BJ (cell line): Measurements from ENCODE around the gene CLTC. TPM values are rescaled to one million over a fixed set of nuclear protein-coding genes. Genes with fewer than 3 reads are reported as not detected.

Experiments used
- CTCF ChIA-PET: fragments of 350-600 bp; formaldehyde crosslinking; extraction: SDS; loops from one replicate; lab custom pipeline; 2021; ENCODE audit warnings: antibody characterized with exemption, inconsistent platforms; lab: Yijun Ruan, JAX
- POLR2A ChIA-PET: fragments of 300-600 bp; sonication (Branson Sonifier 250); formaldehyde crosslinking; extraction: SDS; loops from one replicate; lab custom pipeline; 2021; ENCODE audit warnings: antibody characterized with exemption; lab: Charles Lee
- DNase-seq: peaks from one replicate; pipeline ENCODE4 v3.0.0-alpha.2; 2011; ENCODE audit warnings: low read depth
- H3K27me3 ChIP-seq: 2 replicates; pipeline ENCODE4 v1.6.0; 2011; ENCODE audit warnings: low read length; ENCODE audit not compliant: control insufficient read depth, insufficient read depth
- H3K36me3 ChIP-seq: 2 replicates; pipeline ENCODE4 v1.5.1; 2011; ENCODE audit warnings: low read length; ENCODE audit not compliant: control insufficient read depth, insufficient read depth
- H3K4me3 ChIP-seq: 2 replicates; pipeline ENCODE4 v1.5.1; 2011; ENCODE audit warnings: low read depth, mild to moderate bottlenecking, control low read depth, low read length
- CTCF ChIP-seq: IDR thresholded peaks from 2 replicates; pipeline ENCODE4 v1.5.1; 2011; ENCODE audit warnings: low read depth, mild to moderate bottlenecking, control low read depth, inconsistent platforms, low read length, moderate library complexity; ENCODE audit not compliant: insufficient read depth
- polyA plus RNA-seq: library from polyadenylated mRNA; depleted of rRNA; stranded (reverse); fragments of >200 nt; gene quantifications from 2 replicates; pipeline ENCODE4 v1.2.3, GENCODE V29; 2011

Gene CLTC
- polyA plus RNA-seq, 1 experiment, result 149 TPM

- H3K36me3 ChIP-seq, result no peaks in the 10 kb centered on the region
- no peak for DNase-seq
- ChIA-PET POLR2A (interaction anchor here (0.7 to 1.3 kb wide), 3 partner anchors 23 to 460 kb away, joined by 4 to 6 read pairs (median 5); partner anchors contain the start of genes PTRH2 and VMP1), CTCF (interaction anchor here (1.2 to 1.9 kb wide), 4 partner anchors 11 to 98 kb away, joined by 3 to 5 read pairs (median 4); no protein-coding TSS in a partner anchor)
- peak overlapping the region; percentile 89 for H3K4me3 ChIP-seq
- no peak for TF ChIP-seq CTCF
- H3K27me3 ChIP-seq, result no peaks in the 10 kb centered on the region
These were observed 729 bp upstream of the CLTC start for GRCh38 chr17:59619035-59619297.

- no peak for TF ChIP-seq CTCF
- Histone ChIP-seq H3K36me3 (no peaks in the 10 kb centered on the region), H3K27me3 (no peaks in the 10 kb centered on the region), H3K4me3 (peak overlapping the region; percentile 89)
- ChIA-PET CTCF (interaction anchor here (0.6 to 1.9 kb wide), 4 partner anchors 12 to 305 kb away, joined by 3 to 5 read pairs (median 4); no protein-coding TSS in a partner anchor), POLR2A (interaction anchor here (1.1 kb wide), 1 partner anchor 22 kb away, joined by 5 read pairs; no protein-coding TSS in a partner anchor)
- no peak for DNase-seq
These were observed 317 bp downstream of the CLTC start for GRCh38 chr17:59620064-59620359.

GRCh38 chr17:59620518-59621259, 994 bp downstream of the CLTC start:
- POLR2A ChIA-PET, result interaction anchor here (0.5 kb wide), 1 partner anchor 105 kb away, joined by 5 read pairs; no protein-coding TSS in a partner anchor
- no peak for DNase-seq
- TF ChIP-seq CTCF, result no peak
- H3K36me3 ChIP-seq, result no peaks in the 10 kb centered on the region
- CTCF ChIA-PET, result interaction anchor here (1.9 kb wide), 1 partner anchor 12 kb away, joined by 5 read pairs; no protein-coding TSS in a partner anchor
- peak overlapping the region; percentile 89 for H3K4me3 ChIP-seq
- H3K27me3 ChIP-seq, result no peaks in the 10 kb centered on the region

- Histone ChIP-seq H3K4me3 (peak overlapping the region; percentile 89), H3K36me3 (no peaks in the 10 kb centered on the region), H3K27me3 (no peaks in the 10 kb centered on the region)
- ChIA-PET POLR2A (no interaction called here), CTCF (no interaction called here)
- no peak for DNase-seq
- no peak for TF ChIP-seq CTCF
These were observed 2.1 kb downstream of the CLTC start for GRCh38 chr17:59621771-59622170.

GRCh38 chr17:59623151-59623550, 3.5 kb downstream of the CLTC start:
- Histone ChIP-seq H3K36me3 (no peaks in the 10 kb centered on the region), H3K4me3 (no peak overlapping the region), H3K27me3 (no peaks in the 10 kb centered on the region)
- CTCF ChIA-PET, result no interaction called here
- TF ChIP-seq CTCF, result no peak
- POLR2A ChIA-PET, result no interaction called here
- DNase-seq, result no peak
